ENCODE data around the gene TTF1. TPM values are rescaled to one million over a fixed set of nuclear protein-coding genes. Genes with fewer than 3 reads are reported as not detected.

Gene TTF1
- total RNA-seq, 1 experiment from 2014 or later: 16.0 TPM

DNA sequence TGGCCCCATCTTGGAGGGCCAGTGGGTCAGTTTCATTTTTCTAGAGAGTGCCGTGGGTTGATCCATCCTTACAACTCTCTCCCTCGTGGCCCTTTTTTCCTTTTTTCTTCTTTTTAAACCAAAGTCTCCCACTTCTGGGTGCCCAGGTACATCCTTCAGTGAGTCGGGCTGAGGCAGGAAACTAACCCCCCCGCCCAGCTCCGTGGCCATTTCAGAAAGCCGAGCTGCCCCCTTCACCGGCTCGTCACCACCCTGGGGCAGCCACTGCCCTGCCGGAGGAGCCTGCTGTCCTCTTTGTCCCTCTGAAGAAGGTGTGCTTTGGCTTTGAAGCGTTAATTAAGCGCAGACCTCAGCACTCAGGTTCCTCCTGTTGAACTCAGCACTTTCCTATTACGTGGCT, 8.5 kb upstream of the TTF1 start:
- peak overlapping the region; percentile 25; the same call in 1 of the 2 replicates for H3K4me2 ChIP-seq
- no peak overlapping the region for H3K4me3 ChIP-seq
- no peaks in the 10 kb centered on the region for H4K20me1 ChIP-seq (ENCODE audit: insufficient read depth)
- no peaks in the 10 kb centered on the region for H3K9me2 ChIP-seq (ENCODE audit: insufficient read depth)
- peaks cover 94% of the 10 kb centered on the region for H3K27me3 ChIP-seq (ENCODE audit: insufficient read depth, low read depth)
- no peaks in the 10 kb centered on the region for H3K36me3 ChIP-seq (ENCODE audit: low read depth)
- CTCF ChIA-PET: no interaction called here
- no peak overlapping the region for H2AFZ ChIP-seq
- H3K9me3 ChIP-seq (ENCODE audit: insufficient read depth, low read depth): no peaks in the 10 kb centered on the region
- intact Hi-C loops (cut with micrococcal nuclease; ENCODE audit: unreplicated experiment): loop anchor here (10.0 kb wide), 1 partner anchor 490 kb away; no protein-coding TSS in a partner anchor
- peaks cover 4% of the 10 kb centered on the region; the same call in 1 of the 2 replicates for H3K4me1 ChIP-seq (replicated peaks; ENCODE audit: insufficient read depth)
- 0 out of 2 replicates have a peak, but pooled peaks cover 7% of the 10 kb centered on the region for H3F3A ChIP-seq (ENCODE audit: insufficient read depth, low read depth)
- no peak for DNase-seq
- no TSS peak for BruUV-seq (replicated peaks)
- no peaks in the 10 kb centered on the region for H3K79me2 ChIP-seq (ENCODE audit: low read depth)
- POLR2A ChIA-PET (ENCODE audit: unreplicated experiment): interaction anchor here (0.7 kb wide), 1 partner anchor 47 kb away, joined by 6 read pairs; no protein-coding TSS in a partner anchor
- TF ChIP-seq, protein P1, sequence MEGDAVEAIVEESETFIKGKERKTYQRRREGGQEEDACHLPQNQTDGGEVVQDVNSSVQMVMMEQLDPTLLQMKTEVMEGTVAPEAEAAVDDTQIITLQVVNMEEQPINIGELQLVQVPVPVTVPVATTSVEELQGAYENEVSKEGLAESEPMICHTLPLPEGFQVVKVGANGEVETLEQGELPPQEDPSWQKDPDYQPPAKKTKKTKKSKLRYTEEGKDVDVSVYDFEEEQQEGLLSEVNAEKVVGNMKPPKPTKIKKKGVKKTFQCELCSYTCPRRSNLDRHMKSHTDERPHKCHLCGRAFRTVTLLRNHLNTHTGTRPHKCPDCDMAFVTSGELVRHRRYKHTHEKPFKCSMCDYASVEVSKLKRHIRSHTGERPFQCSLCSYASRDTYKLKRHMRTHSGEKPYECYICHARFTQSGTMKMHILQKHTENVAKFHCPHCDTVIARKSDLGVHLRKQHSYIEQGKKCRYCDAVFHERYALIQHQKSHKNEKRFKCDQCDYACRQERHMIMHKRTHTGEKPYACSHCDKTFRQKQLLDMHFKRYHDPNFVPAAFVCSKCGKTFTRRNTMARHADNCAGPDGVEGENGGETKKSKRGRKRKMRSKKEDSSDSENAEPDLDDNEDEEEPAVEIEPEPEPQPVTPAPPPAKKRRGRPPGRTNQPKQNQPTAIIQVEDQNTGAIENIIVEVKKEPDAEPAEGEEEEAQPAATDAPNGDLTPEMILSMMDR (conservative IDR thresholded peaks at IDR 0.05): no peak
- TF ChIP-seq EZH2 (IDR thresholded peaks at IDR 0.05; ENCODE audit: low read depth): 0 out of 2 replicates have a peak, but pooled peaks have one; percentile 57
- no peak overlapping the region for H3K27ac ChIP-seq

DNA sequence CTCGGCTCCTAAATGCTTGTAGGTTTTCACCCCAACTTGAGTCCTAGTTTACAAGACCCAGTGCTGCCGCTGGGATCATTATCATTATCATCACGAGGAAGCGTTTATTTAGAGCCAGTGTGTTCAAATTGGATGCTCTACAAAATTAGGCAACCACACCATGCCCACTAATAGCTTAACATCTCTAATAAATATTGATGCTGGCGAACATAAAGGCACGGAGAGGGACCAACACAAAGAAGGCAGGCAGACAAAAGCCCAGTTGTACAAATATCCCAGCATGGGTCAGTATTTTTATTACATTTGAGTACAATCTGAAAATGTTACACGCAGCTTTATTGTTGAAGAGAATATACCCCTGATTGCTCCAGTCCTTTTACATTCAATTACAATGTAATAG, 8.1 kb upstream of the TTF1 start:
- ChIA-PET CTCF (interaction anchor here (0.5 to 0.7 kb wide), 2 partner anchors 157 to 335 kb away, joined by 3 to 4 read pairs; no protein-coding TSS in a partner anchor), POLR2A (ENCODE audit: unreplicated experiment) (interaction anchor here (0.5 to 0.7 kb wide), 2 partner anchors 39 to 47 kb away, joined by 6 to 14 read pairs; no protein-coding TSS in a partner anchor)
- no peak overlapping the region for H3K27ac ChIP-seq

DNA sequence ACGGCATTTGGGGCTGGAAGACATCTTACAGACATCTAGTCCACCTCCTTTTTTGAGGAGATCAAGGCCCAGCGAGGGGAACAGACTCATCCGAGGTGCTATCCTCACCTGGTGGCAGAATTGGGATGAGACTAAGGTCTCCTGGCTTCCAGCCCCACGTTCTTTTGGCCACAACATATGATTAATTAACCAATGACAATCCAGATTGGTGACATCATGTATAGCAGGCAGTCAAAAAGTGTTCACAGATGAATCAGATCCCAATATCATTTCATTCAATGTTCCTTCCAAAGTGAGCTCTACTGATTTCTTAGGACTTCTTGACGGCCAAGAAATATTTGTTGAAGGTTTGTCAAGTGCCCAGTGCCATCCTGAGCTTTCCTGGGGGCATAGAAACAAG, 7.3 kb upstream of the TTF1 start:
- Histone ChIP-seq H3K9me2 (ENCODE audit: insufficient read depth) (no peaks in the 10 kb centered on the region), H3F3A (ENCODE audit: insufficient read depth, low read depth) (0 out of 2 replicates have a peak, but pooled peaks cover 7% of the 10 kb centered on the region), H3K27me3 (ENCODE audit: insufficient read depth, low read depth) (peaks cover 94% of the 10 kb centered on the region), H4K20me1 (ENCODE audit: insufficient read depth) (no peaks in the 10 kb centered on the region), H3K27ac (no peak overlapping the region), H3K4me3 (no peak overlapping the region), H3K36me3 (ENCODE audit: low read depth) (no peaks in the 10 kb centered on the region), H2AFZ (no peak overlapping the region), H3K9me3 (ENCODE audit: insufficient read depth, low read depth) (no peaks in the 10 kb centered on the region), H3K4me2 (no peak overlapping the region), H3K79me2 (ENCODE audit: low read depth) (no peaks in the 10 kb centered on the region), H3K4me1 (replicated peaks; ENCODE audit: insufficient read depth) (peaks cover 4% of the 10 kb centered on the region; the same call in 1 of the 2 replicates)
- DNase-seq: no peak
- intact Hi-C loops (cut with micrococcal nuclease; ENCODE audit: unreplicated experiment): loop anchor here (10.0 kb wide), 1 partner anchor 491 kb away; no protein-coding TSS in a partner anchor
- CTCF ChIA-PET: no interaction called here
- BruUV-seq (replicated peaks): no TSS peak
- no peak for TF ChIP-seq EZH2 (IDR thresholded peaks at IDR 0.05; ENCODE audit: low read depth)
- TF ChIP-seq, protein P1 (conservative IDR thresholded peaks at IDR 0.05): no peak
- POLR2A ChIA-PET (ENCODE audit: unreplicated experiment): no interaction called here

More for the DNA sequence above, 8.1 kb upstream of the TTF1 start:
- TF ChIP-seq, protein P1 (conservative IDR thresholded peaks at IDR 0.05): no peak
- no peak for TF ChIP-seq EZH2 (IDR thresholded peaks at IDR 0.05; ENCODE audit: low read depth)
- H3K4me1 ChIP-seq (replicated peaks; ENCODE audit: insufficient read depth): peaks cover 4% of the 10 kb centered on the region; the same call in 1 of the 2 replicates
- H3K9me2 ChIP-seq (ENCODE audit: insufficient read depth): no peaks in the 10 kb centered on the region
- no peaks in the 10 kb centered on the region for H3K9me3 ChIP-seq (ENCODE audit: insufficient read depth, low read depth)
- no peaks in the 10 kb centered on the region for H3K36me3 ChIP-seq (ENCODE audit: low read depth)
- H3K27me3 ChIP-seq (ENCODE audit: insufficient read depth, low read depth): peaks cover 94% of the 10 kb centered on the region
- H3F3A ChIP-seq (ENCODE audit: insufficient read depth, low read depth): 0 out of 2 replicates have a peak, but pooled peaks cover 7% of the 10 kb centered on the region
- no peaks in the 10 kb centered on the region for H4K20me1 ChIP-seq (ENCODE audit: insufficient read depth)
- H3K79me2 ChIP-seq (ENCODE audit: low read depth): no peaks in the 10 kb centered on the region
- intact Hi-C loops (cut with micrococcal nuclease; ENCODE audit: unreplicated experiment): loop anchor here (10.0 kb wide), 1 partner anchor 490 kb away; no protein-coding TSS in a partner anchor
- BruUV-seq (replicated peaks): no TSS peak
- H3K4me3 ChIP-seq: no peak overlapping the region
- no peak overlapping the region for H2AFZ ChIP-seq
- H3K4me2 ChIP-seq: no peak overlapping the region
- no peak for DNase-seq

All from PC-9 (cell line).